H1 (cell line): ENCODE measurements around the gene CTNNA3. TPM values are rescaled to one million over a fixed set of nuclear protein-coding genes. Genes with fewer than 3 reads are reported as not detected.

ENCODE experiments used
- CBX8 ChIP-seq: fragments of 300-800, 300-1000 bp; sonication (generic); IDR thresholded peaks from 2 replicates; pipeline ENCODE4 v1.7.1; 2016; ENCODE audit warnings: low read depth, low read length, borderline replicate concordance
- CHD7 ChIP-seq: fragments of 300-600 bp; sonication (generic); IDR thresholded peaks from 2 replicates; pipeline ENCODE4 v1.7.1; 2012; ENCODE audit warnings: low read length, moderate library complexity, mild to moderate bottlenecking, inconsistent platforms; ENCODE audit not compliant: insufficient replicate concordance
- GABPA ChIP-seq: IDR thresholded peaks from 2 replicates; pipeline ENCODE4 v1.6.1; 2011; ENCODE audit warnings: mild to moderate bottlenecking, low read length, moderate library complexity, borderline replicate concordance; ENCODE audit not compliant: insufficient read depth
- JUND ChIP-seq: IDR thresholded peaks from 2 replicates; pipeline ENCODE4 v1.6.1; 2011; ENCODE audit warnings: mild to moderate bottlenecking, improper control_type of control experiment, low read length
- MAFK ChIP-seq: IDR thresholded peaks from 2 replicates; pipeline ENCODE4 v1.6.1; 2012; ENCODE audit warnings: low read depth, mild to moderate bottlenecking, improper control_type of control experiment, low read length
- MAX ChIP-seq: IDR thresholded peaks from 2 replicates; pipeline ENCODE4 v1.6.1; 2012; ENCODE audit warnings: inconsistent platforms
- NANOG ChIP-seq: IDR thresholded peaks from 2 replicates; pipeline ENCODE4 v1.6.1; 2011; ENCODE audit warnings: low read length, low read depth, mild to moderate bottlenecking, inconsistent platforms; ENCODE audit not compliant: insufficient read depth, poor library complexity, severe bottlenecking
- SP1 ChIP-seq: IDR thresholded peaks from 2 replicates; pipeline ENCODE4 v1.6.1; 2011; ENCODE audit warnings: low read depth, low read length
- SRF ChIP-seq: IDR thresholded peaks from 2 replicates; pipeline ENCODE4 v1.6.1; 2011; ENCODE audit warnings: mild to moderate bottlenecking, low read depth, low read length, moderate library complexity
- SUZ12 ChIP-seq: fragments of 200-600 bp; sonication (generic); IDR thresholded peaks from 2 replicates; pipeline ENCODE4 v1.6.1; 2012; ENCODE audit warnings: mild to moderate bottlenecking, inconsistent platforms, low read length, moderate library complexity, mixed read lengths
- TAF7 ChIP-seq: optimal IDR thresholded peaks from 2 replicates; pipeline ENCODE3; 2011; ENCODE audit warnings: low read depth, mild to moderate bottlenecking, inconsistent platforms, low read length, moderate library complexity, borderline replicate concordance
- YY1 ChIP-seq: IDR thresholded peaks from 2 replicates; pipeline ENCODE4 v1.6.1; 2011; ENCODE audit warnings: low read depth, mild to moderate bottlenecking, low read length
- polyA plus RNA-seq, 7 experiments: library from polyadenylated mRNA; depleted of rRNA in 3 of 7; stranded (reverse) in 5 of 7; unstranded in 2 of 7; fragments of >200 nt in 5 of 7; fragments of 200-250 nt in 2 of 7; gene quantifications; 1 replicate in 5 of 7; 2 replicates in 1 of 7; 4 replicates in 1 of 7; pipeline versions ENCODE4 v1.2.1 to v1.2.3, GENCODE V29; 2011 to 2013; ENCODE audit warnings: missing spikeins in 2 of 7, mixed read lengths in 2 of 7
- total RNA-seq: library from RNA; stranded (reverse); fragmentation: NEBNext Ultra II Directional; extraction: Animal tissue kit (Norgen Biotek cat#: 25700); gene quantifications from 2 replicates; pipeline ENCODE4 v1.2.1, GENCODE V29; 2021

CTNNA3 gene
- total and polyA plus RNA-seq, 2 of the 8 experiments (the other 6 are each of a cell fraction or from before 2014, with no cell fraction given) = 1.3 to 1.5 TPM

GRCh38 chr10:66784770-66785169, 911.2 kb downstream of the CTNNA3 start (continued):
- TF ChIP-seq CHD7 (no peak), YY1 (no peak), TAF7 (no peak), SRF (no peak), CBX8 (no peak), MAX (no peak), NANOG (no peak), SP1 (no peak), MAFK (no peak), JUND (no peak), GABPA (no peak), SUZ12 (no peak)
